Activated effector memory CD4-positive, alpha-beta T cell treated with Interleukin-2 at 50 U/mL for 16 hours (primary cell): ENCODE measurements around the gene GALR1.
A peak's percentile ranks its signal among the peaks of the same experiment; 100 is the strongest.
"Not testable (repeated sequence)": the region's sequence is repeated elsewhere in the genome, so short reads cannot be mapped to it uniquely, and the experiment has no call there.

Source experiments
- DNase-seq: peaks from one replicate; pipeline ENCODE4 v3.0.0-alpha.2; 2020

The GALR1 gene

GRCh38 chr18:77249569-77250500 is at the start of gene GALR1:
Gene GALR1, plus strand, starts transcription at chr18:77249848. Its CDS starts 701 bp downstream, at chr18:77250549.
- DNase-seq, result no peak

GRCh38 chr18:77201506-77201905 is 48.1 kb upstream of the GALR1 start:
- no peak for DNase-seq

GRCh38 chr18:77202329-77202728 is 47.3 kb upstream of the GALR1 start:
- no peak for DNase-seq

- DNase-seq, result no peak
Observed at GRCh38 chr18:77203071-77203470, 46.6 kb upstream of the GALR1 start.

GRCh38 chr18:77203851-77204250 is 45.8 kb upstream of the GALR1 start:
- no peak for DNase-seq

GRCh38 chr18:77205769-77206168 is 43.9 kb upstream of the GALR1 start:
- no peak for DNase-seq

GRCh38 chr18:77206676-77207374 is 42.8 kb upstream of the GALR1 start:
- DNase-seq, result no peak

GRCh38 chr18:77207540-77207939 is 42.1 kb upstream of the GALR1 start:
- DNase-seq, result peak; percentile 41

- DNase-seq, result no peak
Observed at GRCh38 chr18:77208964-77209363, 40.7 kb upstream of the GALR1 start.

- no peak for DNase-seq
Observed at GRCh38 chr18:77209587-77209986, 40.1 kb upstream of the GALR1 start.

GRCh38 chr18:77210249-77210648 is 39.4 kb upstream of the GALR1 start:
- DNase-seq, result no peak

GRCh38 chr18:77218642-77219041 is 31.0 kb upstream of the GALR1 start:
- no peak for DNase-seq

- DNase-seq, result no peak
Observed at GRCh38 chr18:77220726-77221125, 28.9 kb upstream of the GALR1 start.

GRCh38 chr18:77222464-77222863 is 27.2 kb upstream of the GALR1 start:
- DNase-seq, result no peak

- no peak for DNase-seq
Observed at GRCh38 chr18:77223221-77223639, 26.4 kb upstream of the GALR1 start.

- DNase-seq, result no peak
Observed at GRCh38 chr18:77223653-77224052, 26.0 kb upstream of the GALR1 start.

GRCh38 chr18:77230645-77231044 is 19.0 kb upstream of the GALR1 start:
- no peak for DNase-seq

GRCh38 chr18:77234504-77235365 is 14.9 kb upstream of the GALR1 start:
- no peak for DNase-seq

GRCh38 chr18:77239285-77239684 is 10.4 kb upstream of the GALR1 start:
- not testable (repeated sequence) for DNase-seq

- DNase-seq, result no peak
Observed at GRCh38 chr18:77248873-77249568, 627 bp upstream of the GALR1 start.

GRCh38 chr18:77250501-77250925 is 865 bp downstream of the GALR1 start:
- DNase-seq, result no peak
